Neutrophil (primary cell): ENCODE data around the gene NAV3.

Source experiments
- H3K27ac ChIP-seq: fragments of 200-600 bp; sonication (generic); 2 replicates; pipeline ENCODE4 v1.5.1; 2016; ENCODE audit warnings: mild to moderate bottlenecking, moderate library complexity
- H3K27me3 ChIP-seq: fragments of 200-600 bp; sonication (generic); 2 replicates; pipeline ENCODE4 v1.6.0; 2016; ENCODE audit warnings: mild to moderate bottlenecking
- H3K36me3 ChIP-seq: fragments of 200-600 bp; sonication (generic); 2 replicates; pipeline ENCODE4 v1.5.1; 2017
- H3K4me1 ChIP-seq, 2 experiments: fragments of 200-600 bp in 1 of 2; sonication (generic) in 1 of 2; 1 replicate in 1 of 2; 2 replicates in 1 of 2; pipeline versions ENCODE4 v1.5.1 to v1.6.1; 2013 to 2016; ENCODE audit warnings: low read depth in 1 of 2, low read length in 1 of 2, mild to moderate bottlenecking in 1 of 2, moderate library complexity in 1 of 2; ENCODE audit not compliant: control insufficient read depth in 1 of 2, insufficient read depth in 1 of 2
- H3K4me3 ChIP-seq, 2 experiments: fragments of 200-600 bp in 1 of 2; sonication (generic) in 1 of 2; 1 replicate in 1 of 2; 2 replicates in 1 of 2; pipeline ENCODE4 v1.5.1; 2013 to 2016; ENCODE audit warnings: low read depth in 1 of 2, low read length in 1 of 2, mild to moderate bottlenecking in 1 of 2, moderate library complexity in 1 of 2
- H3K9me3 ChIP-seq: fragments of 200-600 bp; sonication (generic); 2 replicates; pipeline ENCODE4 v1.5.1; 2016
- TF ChIP-seq, protein P1 (sequence below): fragments of 200-600 bp; sonication (generic); IDR thresholded peaks from 2 replicates; pipeline ENCODE4 v1.5.1; 2016; ENCODE audit warnings: antibody characterized with exemption

NAV3 gene

DNA sequence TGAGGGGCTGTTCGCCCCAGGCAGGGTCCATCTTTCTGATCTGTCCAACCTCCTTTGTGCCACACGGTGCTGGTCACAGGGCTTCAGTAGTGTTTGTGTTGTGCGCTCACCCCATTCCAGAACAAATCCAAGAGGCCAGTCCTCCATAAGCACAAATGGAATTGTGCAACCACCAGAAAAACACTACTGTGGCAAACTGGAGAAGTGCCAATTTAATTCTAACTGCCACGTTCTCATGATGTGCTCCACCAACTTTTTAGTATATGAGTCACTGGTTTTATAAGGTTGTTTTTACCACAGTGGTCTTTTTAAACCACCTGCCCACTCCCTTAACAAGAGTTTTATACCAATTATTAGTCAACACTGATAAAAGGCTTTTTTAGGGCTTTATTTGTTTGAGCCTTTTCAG, 380.2 kb downstream of the NAV3 start:
- TF ChIP-seq, protein P1, sequence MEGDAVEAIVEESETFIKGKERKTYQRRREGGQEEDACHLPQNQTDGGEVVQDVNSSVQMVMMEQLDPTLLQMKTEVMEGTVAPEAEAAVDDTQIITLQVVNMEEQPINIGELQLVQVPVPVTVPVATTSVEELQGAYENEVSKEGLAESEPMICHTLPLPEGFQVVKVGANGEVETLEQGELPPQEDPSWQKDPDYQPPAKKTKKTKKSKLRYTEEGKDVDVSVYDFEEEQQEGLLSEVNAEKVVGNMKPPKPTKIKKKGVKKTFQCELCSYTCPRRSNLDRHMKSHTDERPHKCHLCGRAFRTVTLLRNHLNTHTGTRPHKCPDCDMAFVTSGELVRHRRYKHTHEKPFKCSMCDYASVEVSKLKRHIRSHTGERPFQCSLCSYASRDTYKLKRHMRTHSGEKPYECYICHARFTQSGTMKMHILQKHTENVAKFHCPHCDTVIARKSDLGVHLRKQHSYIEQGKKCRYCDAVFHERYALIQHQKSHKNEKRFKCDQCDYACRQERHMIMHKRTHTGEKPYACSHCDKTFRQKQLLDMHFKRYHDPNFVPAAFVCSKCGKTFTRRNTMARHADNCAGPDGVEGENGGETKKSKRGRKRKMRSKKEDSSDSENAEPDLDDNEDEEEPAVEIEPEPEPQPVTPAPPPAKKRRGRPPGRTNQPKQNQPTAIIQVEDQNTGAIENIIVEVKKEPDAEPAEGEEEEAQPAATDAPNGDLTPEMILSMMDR = no peak
- no peaks in the 10 kb centered on the region for H3K36me3 ChIP-seq
- no peaks in the 10 kb centered on the region for H3K4me1 ChIP-seq
- H3K9me3 ChIP-seq = no peaks in the 10 kb centered on the region
- no peaks in the 10 kb centered on the region for H3K27me3 ChIP-seq
- H3K27ac ChIP-seq = no peak overlapping the region
- no peak overlapping the region for H3K4me3 ChIP-seq

DNA sequence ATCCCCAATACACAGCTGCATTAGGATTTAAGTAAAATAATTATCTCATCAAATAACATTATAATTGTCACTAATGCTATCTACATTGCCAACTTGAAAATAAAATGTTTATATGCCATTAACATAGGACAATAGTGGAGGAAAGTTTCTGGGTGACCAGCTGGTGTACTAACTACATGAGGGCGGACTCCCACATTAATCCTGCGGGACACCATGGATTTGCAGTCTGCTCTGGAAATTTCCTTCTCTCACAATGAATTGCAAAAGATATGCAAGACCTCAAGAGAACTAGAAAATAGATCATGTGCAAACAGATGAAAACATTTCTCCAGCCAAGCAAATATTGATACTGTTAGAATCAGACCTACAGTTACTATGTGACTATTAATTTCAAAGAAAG, 390.1 kb downstream of the NAV3 start:
- Histone ChIP-seq H3K4me3 (no peak overlapping the region), H3K27ac (no peak overlapping the region), H3K27me3 (no peaks in the 10 kb centered on the region), H3K9me3 (no peaks in the 10 kb centered on the region), H3K36me3 (no peaks in the 10 kb centered on the region), H3K4me1 (no peaks in the 10 kb centered on the region)
- TF ChIP-seq, protein P1 = no peak

DNA sequence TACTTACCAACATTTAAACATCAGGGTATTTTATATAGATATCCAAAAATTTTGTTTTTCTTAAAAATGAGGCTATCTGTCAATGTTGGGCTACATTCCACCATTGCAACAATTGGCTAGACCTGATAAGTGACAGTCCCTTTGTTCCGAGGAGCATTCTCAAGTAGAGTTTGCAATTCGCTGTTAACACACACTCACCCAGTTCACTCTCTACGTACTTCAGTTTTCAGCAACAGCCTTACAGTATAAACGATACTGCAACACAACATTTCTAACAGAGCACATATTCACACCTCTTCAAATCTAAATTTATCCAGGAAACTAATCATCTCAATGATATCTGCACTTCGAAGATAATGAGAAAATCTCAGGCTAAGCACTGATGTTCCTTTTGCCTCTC, 393.5 kb downstream of the NAV3 start:
- Histone ChIP-seq H3K36me3 (no peaks in the 10 kb centered on the region), H3K27me3 (no peaks in the 10 kb centered on the region), H3K9me3 (no peaks in the 10 kb centered on the region), H3K27ac (no peak overlapping the region), H3K4me1 (no peaks in the 10 kb centered on the region), H3K4me3 (no peak overlapping the region)
- TF ChIP-seq, protein P1 = no peak

DNA sequence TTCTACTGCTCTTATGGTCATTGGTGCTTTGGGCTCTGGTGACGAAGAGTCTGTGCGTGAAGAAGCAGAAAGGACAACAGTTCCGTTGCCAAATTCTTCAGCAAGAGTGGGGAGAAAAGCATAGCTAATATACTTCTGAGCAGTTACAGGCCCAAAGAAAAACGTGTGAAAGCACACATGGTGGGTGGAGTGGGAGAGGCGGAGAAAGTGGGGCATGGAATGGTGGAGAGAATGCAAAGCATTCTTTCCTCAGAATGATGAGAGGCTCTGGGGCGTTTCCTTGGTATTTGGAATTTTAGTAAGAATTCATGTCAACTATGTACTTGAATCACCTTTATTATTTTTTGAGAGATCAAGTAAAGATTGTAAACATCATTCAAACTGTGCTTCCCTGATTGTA, 396.1 kb downstream of the NAV3 start:
- no peaks in the 10 kb centered on the region for H3K9me3 ChIP-seq
- TF ChIP-seq, protein P1 = no peak
- H3K27ac ChIP-seq = no peak overlapping the region

DNA sequence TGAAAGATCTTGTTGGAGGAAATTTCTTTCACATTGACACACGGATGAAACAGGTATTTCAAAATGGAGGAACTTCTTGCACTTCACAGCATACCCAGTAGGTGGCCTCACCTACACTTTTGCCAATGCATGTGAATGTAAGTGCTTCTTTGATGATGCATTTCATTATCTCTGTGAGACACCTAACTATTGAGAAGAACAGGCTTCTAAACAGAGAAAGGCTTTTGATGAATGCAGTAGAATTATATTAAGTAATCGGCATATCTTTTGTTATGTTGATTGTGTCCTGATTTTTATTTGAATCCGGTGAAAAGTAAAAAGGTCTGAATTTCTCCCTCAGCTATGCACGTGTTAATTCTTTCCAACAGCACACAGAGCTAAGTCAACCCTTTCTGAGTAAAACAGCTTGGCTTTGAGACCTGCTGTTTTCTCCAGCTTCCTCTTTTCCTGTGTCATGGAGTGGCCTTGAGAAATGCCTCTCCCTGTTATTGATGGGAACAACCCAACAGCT, 399.0 kb downstream of the NAV3 start:
- TF ChIP-seq, protein P1 = no peak
- no peaks in the 10 kb centered on the region for H3K9me3 ChIP-seq
- H3K36me3 ChIP-seq = no peaks in the 10 kb centered on the region
- H3K4me3 ChIP-seq = no peak overlapping the region
- H3K27me3 ChIP-seq = no peaks in the 10 kb centered on the region
- H3K27ac ChIP-seq = no peak overlapping the region
- H3K4me1 ChIP-seq = no peaks in the 10 kb centered on the region

More for the DNA sequence above, 396.1 kb downstream of the NAV3 start:
- Histone ChIP-seq H3K4me3 (no peak overlapping the region), H3K4me1 (no peaks in the 10 kb centered on the region), H3K27me3 (no peaks in the 10 kb centered on the region), H3K36me3 (no peaks in the 10 kb centered on the region)

DNA sequence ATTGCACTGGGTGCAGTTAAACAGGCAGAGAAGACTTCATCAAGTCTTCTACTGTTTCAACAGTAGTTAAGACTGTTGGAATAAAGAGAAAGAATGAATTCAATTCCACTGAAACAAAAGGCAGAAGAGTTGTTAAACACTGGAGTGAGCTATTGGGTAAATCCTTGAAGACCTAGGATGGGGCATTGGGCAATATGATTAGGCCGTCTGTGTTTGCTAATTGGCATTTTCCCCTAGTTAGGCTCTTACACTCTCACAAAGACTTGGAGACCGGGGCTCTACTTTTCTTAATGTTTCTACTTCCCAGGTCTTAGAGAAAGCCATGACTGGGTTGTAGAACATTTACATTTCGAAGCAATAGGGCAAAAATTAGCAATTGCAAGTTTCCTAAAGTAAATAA, 402.1 kb downstream of the NAV3 start:
- H3K4me1 ChIP-seq = no peaks in the 10 kb centered on the region
- H3K27ac ChIP-seq = no peak overlapping the region
- no peaks in the 10 kb centered on the region for H3K36me3 ChIP-seq
- H3K4me3 ChIP-seq = no peak overlapping the region
- H3K27me3 ChIP-seq = no peaks in the 10 kb centered on the region
- H3K9me3 ChIP-seq = no peaks in the 10 kb centered on the region
- TF ChIP-seq, protein P1 = no peak
